GM18907 (cell line): ENCODE results near the gene NEGR1.
A peak's percentile ranks its signal among the peaks of the same experiment; 100 is the strongest.

Source experiments
- ATAC-seq: cut with Tn5 transposase; IDR thresholded peaks from one replicate; pipeline ENCODE4 v1.9.1; 2021; ENCODE audit warnings: mild to moderate bottlenecking, moderate library complexity; ENCODE audit not compliant: unreplicated experiment

The NEGR1 gene

DNA sequence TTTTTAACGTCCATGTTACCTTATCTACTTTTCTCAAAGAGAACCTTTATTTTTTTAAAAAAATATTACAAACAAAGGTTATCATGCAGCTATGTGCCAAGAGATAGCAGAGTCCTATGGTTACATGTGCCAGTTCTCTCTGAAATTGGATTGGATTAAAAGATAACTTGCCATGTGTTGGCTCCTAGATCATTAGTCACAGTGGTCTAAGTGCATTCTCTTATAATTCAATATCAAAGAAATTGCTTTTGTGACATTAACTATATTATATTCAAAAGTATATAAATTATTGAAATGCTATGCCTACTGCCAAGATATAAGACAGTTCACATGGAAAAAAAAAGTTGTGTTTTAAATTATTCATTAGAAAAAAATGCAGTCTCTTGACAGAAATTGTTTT is 494.2 kb downstream of the NEGR1 start:
- no peak for ATAC-seq

DNA sequence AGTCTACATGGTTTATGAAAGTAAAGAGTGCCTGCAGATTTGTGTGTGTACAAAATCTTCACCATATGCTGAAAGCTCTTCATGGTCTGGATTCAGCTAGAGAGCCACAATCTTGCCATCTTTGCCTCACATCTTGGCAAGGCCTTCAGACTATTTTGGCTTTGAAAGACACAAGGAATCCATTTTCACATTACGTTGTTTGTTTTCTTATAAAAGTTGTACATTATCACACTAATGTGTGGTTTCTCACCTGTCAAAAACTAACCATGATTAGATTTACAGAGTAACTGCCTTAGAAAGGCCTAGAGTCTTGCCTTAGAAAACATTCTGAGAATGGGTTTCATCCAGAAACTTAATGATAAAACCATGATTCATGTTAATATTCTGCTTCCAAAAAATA is 494.6 kb downstream of the NEGR1 start:
- ATAC-seq = no peak

DNA sequence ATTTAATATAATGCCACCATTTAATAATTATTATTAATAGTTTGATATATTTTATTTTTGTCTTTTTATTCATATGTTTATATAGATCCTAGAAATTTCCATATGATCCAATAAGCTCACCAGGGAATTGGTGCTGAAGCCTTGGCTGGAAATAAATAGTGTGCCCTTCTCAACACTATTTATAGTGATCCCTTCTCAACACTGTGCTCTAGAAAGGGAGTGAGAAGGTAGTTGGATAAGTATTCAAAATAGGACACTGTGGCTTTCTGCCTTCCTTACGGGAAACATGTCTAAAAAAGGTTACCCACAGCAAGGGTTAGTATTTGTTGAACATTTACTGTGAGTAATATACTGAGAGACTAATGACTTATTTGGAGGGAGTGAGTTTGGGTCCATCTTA is 496.1 kb downstream of the NEGR1 start:
- ATAC-seq = no peak

GRCh38 chr1:71785450-71785849 is 496.9 kb downstream of the NEGR1 start:
- no peak for ATAC-seq

- no peak for ATAC-seq
Observed at GRCh38 chr1:71785000-71785399, 497.3 kb downstream of the NEGR1 start.

DNA sequence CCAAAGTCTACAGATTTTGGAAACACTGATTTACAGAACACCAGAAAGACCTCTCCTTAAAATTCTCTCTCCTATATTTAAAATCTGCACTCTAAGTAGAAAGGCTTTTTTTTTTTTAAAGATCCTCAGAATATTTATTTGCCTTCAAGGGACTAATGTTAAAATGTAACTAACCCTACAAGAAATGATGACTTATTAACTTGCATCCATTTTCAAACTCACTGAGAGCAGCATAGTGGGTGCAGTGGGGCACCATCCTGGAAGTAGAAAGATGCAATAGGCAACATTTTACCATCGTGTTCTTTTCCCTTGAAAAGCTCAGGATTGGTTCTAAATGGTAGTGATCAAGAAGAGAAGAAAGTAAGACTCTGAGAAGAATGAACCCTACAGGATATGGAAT is 498.1 kb downstream of the NEGR1 start:
- no peak for ATAC-seq

- no peak for ATAC-seq
Observed at GRCh38 chr1:71783071-71783470, 499.3 kb downstream of the NEGR1 start.

- ATAC-seq = no peak
Observed at GRCh38 chr1:71781450-71781849, 500.9 kb downstream of the NEGR1 start.

- ATAC-seq = peak; percentile 70
Observed at GRCh38 chr1:71780681-71781080, 501.7 kb downstream of the NEGR1 start.

- ATAC-seq = no peak
Observed at GRCh38 chr1:71778940-71779339, 503.4 kb downstream of the NEGR1 start.

DNA sequence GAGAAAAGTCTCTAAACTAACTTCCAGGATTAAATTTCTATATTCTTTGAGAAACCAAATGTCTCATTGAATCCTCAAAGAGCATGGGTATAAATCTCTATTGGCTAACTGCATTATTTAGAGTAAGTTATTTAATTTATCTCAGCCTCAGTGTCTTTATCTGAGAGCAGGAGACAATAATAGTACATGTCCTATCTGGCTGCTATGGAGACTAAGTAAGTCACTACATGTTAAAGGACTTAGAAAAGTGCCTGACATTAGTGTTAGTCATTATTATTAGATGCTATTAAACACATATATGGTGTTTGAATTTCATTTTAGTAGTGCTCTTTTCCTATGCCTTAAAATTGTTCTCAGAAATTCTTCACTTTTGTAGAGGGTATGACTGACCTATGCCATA is 505.2 kb downstream of the NEGR1 start:
- ATAC-seq = no peak

GRCh38 chr1:71774705-71775104 is 507.6 kb downstream of the NEGR1 start:
- no peak for ATAC-seq

- no peak for ATAC-seq
Observed at GRCh38 chr1:71770121-71770520, 512.2 kb downstream of the NEGR1 start.

- no peak for ATAC-seq
Observed at GRCh38 chr1:71766748-71767147, 515.6 kb downstream of the NEGR1 start.

- ATAC-seq = no peak
Observed at GRCh38 chr1:71762514-71763255, 519.7 kb downstream of the NEGR1 start.

DNA sequence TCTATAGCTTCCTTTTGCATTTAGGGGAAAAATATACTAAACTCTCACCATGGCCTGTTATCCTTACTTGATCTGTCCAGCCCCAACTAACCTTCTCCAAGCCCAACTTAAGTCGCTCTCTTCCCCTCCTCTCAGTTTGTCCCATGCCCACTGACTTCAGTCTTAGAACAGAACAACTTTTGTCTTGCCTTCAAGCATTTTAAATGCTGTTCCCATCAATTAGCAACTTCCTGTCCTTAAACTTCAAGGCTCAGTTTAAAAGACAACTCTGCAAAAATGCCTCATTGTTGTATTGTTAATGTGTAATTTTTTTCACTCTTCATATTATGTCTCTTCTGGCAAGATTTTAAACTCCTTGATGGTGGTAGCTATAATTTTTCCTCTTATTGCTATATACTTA is 526.9 kb downstream of the NEGR1 start:
- ATAC-seq = no peak

GRCh38 chr1:71753746-71754145 is 528.6 kb downstream of the NEGR1 start:
- ATAC-seq = no peak

- no peak for ATAC-seq
Observed at GRCh38 chr1:71745326-71745725, 537.0 kb downstream of the NEGR1 start.

GRCh38 chr1:71743862-71744261 is 538.5 kb downstream of the NEGR1 start:
- ATAC-seq = no peak

DNA sequence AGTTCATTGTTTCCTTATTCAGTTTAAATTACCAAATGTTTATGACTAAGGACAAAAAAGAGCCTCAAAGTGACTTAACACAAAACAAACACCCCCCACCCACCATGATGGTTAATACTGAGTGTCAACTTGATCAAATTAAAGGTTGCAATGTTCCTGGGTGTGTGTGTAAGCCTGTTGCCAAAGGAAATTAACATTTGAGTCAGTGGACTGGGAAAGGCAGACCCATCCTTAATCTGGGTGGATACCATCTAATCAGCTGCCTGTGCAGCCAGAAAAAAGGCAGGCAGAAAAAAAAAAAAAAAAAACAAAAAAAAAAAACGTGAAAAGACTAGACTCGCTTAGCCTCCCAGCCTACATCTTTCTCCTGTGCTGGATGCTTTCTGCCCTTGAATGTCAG is 543.4 kb downstream of the NEGR1 start:
- ATAC-seq = no peak

- ATAC-seq = no peak
Observed at GRCh38 chr1:71738256-71738655, 544.1 kb downstream of the NEGR1 start.

- ATAC-seq = no peak
Observed at GRCh38 chr1:71737768-71738167, 544.6 kb downstream of the NEGR1 start.

- ATAC-seq = no peak
Observed at GRCh38 chr1:71733121-71733520, 549.2 kb downstream of the NEGR1 start.
